Hematopoietic multipotent progenitor cell treated with erythropoietin and hydrocortisone succinate and interleukin-3 and kit ligand, for 6 days (in vitro differentiated cells): ENCODE data around the gene CORIN.
"Not testable (repeated sequence)": the region's sequence is repeated elsewhere in the genome, so short reads cannot be mapped to it uniquely, and the experiment has no call there.

Experiments
- DNase-seq: peaks from one replicate; pipeline ENCODE4 v3.0.0-alpha.2; 2015

CORIN gene

DNA sequence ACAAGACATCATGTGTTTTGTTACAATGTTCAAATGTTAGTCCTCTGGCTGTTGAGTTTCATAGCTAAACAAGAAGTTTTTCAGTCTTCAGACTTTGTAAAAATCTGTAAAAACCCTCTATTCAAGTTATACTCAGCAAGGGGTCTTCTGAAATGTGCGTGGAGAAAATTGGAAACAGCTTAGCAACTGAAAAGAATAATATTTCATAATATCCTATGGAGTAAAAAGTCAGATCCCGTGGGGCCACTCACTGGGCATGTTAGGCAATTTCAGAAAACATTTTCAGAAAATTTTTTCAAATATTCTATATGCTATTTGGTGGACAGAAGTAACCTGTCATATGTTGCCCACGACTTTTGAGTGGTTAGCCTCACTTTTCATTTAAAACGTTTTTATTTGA, 118.3 kb downstream of the CORIN start:
- DNase-seq: no peak

DNA sequence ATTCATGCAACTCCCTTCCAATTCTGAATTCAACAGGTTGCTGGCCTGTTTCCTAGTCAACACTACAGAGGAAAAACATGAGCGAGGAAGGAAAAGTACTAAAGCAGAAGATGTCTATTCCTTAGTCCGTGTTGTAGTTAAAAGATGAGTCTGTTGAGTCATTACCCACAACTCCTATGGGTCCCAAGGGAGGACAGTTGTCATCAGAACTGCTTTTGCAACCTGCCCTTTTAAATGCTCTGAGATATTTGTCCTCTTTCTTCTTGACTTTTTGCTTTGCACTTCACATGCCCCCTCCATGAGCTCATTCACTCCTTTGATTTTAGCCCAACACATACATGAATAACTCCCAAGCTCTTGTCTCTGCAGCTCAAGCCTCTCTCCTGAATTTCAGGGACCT, 119.2 kb downstream of the CORIN start:
- no peak for DNase-seq

DNA sequence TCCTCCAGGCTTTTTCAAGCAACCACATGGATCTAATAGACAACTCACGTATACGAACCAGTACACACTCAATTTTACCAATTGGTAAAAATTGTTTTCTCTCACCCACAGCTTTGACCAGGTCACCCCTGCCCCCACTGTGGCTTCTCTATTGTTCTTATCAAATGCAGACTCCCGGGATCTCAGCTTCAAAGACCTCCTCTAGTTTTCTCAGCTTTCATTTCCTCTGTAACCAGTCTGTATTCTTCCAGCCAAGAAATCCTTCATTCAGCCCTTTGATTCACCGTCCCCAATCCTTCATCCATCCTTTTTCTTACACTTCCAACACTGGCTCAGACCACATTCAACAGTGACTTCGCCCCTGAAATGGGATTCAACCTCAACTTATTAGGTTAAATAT, 120.7 kb downstream of the CORIN start:
- DNase-seq: no peak

DNA sequence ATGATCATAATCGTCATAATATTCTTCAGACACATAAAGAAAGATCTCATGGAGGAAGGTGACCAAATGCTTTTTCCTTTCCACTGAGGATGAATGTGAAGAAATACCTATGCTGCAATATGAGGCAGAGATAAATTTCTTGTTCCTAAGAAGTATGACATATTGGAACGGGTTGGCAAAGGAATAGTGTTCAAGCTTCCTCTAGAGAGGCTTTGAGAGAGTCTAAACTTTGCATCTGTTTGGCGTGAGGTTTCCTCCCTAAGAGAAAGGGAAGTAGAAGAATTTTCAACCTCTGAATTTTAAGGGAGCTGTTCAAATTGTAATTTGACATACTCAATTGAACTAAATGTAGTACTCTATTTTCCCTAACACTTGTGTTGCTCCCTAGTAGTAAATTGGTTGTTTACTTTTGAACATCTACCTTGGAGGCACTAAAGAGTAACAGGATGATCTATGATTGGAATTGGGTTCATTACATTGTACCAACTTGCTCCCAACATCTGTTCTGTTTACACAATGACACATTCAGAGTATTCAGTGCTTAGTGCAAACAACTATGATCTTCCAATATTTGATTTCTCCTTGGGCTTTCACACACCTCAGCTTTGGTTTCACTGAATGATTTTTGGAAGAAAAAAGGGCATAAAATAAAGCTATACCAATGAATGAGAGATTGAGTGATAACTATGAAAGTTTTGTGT, 122.0 kb downstream of the CORIN start:
- DNase-seq: no peak

DNA sequence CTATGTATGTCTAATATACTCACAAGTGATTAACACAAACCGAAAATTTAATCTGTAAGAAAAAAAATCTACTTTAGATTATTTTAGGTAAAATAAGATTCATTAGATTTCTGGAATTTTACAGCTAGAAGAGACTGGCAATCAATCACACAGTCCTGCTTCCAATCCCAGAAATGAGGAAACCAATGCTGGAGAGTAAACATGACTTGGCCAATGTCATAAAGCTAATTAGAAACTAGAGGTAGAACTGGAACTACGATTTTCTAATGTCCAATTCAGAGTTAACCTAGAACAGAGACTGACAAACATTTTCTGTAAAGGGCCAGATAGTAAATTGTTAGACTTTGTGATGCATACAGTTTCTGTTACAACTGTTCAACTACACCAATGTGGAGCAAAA, 123.6 kb downstream of the CORIN start:
- no peak for DNase-seq

DNA sequence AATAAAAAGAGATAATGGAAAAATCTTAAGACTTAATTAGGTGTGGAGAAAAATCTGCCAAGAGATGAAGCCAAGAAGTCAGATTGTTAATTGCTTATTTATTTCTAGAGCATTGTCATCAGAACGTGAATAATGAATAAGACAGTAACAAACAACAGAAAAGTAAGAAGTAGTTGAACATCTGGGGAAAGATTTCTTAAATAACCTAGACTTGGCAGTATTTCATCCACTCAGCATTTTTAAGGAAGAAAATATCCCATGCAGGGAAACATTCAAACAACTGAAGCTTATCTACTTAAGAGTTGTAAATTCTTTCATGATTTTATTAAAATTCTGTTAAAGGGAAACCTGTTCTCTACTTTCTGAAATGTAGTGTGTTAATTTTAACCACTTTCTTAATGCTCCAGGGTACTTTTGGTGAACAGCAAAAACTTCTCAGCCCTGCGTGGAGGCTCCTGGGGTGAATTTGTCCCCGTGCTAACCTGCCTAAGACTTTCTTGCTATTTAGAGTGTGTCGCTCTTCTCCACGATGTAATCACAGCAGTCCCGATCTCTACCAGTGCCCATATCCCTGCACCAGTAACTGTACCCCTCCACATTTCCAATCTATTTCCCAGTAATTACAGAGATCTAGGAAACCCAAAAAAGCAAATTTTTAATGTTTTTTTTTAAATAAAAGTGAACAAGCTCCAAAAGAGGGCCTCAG, 124.6 kb downstream of the CORIN start:
- no peak for DNase-seq

DNA sequence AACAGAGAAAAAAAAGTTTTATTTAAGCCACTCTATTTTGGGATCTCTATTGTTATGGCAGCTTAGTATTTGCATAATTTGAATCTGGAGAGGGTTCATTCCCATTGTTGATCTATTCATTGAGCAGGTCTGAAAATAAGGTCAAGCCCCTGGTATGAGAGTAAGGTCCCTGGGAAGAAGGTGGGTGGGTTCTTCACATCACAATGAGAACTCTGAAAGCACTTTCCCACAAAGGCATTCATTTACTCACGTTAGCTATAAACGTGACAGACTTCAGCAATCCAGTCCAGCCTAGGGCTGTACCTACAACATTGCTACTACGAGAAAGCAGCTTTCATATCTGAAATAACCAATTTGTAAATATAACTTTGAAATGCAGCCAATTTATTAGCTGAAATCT, 126.2 kb downstream of the CORIN start:
- DNase-seq: no peak

DNA sequence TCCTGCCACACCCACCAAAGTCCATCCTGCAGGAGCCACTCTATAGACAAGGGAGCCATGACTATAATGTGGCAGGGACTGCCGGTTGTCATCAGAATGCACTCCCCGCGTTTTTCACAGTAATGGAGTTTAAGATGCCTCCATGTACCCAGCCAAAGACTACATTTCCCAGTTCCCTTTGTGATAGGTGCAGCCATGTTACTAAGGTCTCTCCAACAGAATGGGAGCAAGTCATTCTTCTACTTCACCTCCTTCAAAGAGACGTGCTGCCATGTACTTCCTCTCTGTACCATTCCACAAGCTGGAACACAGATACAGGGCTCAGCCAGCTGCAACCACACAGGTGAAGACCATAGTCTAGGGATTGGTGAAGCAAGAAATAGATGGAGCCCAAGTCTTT, 126.7 kb downstream of the CORIN start:
- no peak for DNase-seq

DNA sequence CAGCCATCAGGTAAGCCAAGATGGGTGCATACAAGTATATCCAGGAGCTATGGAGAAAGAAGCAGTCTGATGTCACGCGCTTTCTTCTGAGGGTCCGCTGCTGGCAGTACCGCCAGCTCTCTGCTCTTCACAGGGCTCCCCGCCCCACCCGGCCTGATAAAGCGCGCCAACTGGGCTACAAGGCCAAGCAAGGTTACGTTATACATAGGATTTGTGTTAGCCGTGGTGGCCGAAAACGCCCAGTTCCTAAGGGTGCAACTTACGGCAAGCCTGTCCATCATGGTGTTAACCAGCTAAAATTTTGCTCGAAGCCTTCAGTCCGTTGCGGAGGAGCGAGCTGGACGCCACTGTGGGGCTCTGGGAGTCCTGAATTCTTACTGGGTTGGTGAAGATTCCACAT, 131.5 kb downstream of the CORIN start:
- DNase-seq: not testable (repeated sequence)

DNA sequence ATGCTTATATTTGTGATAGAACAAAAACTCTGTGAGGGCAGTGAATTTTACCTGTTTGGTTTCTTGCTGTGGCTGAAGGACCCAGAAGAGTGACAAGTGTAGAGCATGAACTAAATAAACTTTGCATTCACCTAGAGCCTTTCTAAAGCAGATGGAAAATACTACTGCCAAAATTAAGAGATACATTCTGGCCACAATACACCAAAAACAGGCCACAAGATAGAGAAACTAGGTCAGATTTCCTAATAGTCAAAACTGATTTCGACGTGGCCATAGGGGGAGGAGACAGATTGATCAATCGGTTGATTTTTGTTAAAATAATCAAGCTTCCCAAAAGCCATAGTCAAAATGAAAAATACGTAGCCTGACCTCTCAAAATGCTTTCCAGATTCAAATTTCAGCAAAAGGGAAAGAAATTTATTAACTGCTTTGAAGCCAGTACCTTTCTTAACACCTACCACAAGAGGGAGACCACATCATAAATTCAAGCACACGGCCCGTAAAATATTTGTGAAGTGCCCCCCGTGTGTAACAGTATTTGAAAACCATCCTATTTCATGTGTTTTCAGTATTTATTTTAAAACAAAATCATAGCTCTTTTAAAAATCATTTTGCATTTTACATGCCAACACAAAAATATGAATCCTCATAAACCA, 132.4 kb downstream of the CORIN start:
- peak; percentile 56 for DNase-seq

DNA sequence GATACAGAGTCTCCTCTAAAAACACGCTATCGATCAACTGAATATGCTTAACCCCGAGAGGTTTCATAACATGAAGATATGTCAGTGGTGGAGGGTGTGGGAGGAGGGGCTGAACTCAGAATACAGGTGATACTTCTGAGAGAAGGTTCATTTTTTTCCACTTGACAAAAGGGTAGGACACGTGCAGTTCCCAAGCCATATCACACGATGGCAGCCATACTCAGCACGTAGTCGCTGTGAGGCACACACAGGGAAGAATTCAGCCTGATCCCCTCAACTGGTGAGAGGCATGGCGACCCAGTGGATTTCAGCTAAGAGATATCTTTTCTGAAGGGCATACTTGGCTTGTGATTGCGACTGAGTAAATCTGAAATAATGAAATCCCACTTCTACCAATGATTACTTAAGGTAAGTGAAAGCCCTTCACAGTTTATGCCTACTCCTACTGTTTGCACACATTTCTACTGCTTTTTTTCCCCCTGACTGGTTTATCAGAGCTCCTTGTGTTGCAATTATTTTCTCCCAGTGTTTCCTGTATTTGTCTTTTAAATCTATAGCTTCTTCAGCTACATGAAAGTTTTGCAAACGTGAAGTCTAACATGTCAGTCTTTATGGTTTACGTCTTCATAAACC, 133.1 kb downstream of the CORIN start:
- peak; percentile 55 for DNase-seq

DNA sequence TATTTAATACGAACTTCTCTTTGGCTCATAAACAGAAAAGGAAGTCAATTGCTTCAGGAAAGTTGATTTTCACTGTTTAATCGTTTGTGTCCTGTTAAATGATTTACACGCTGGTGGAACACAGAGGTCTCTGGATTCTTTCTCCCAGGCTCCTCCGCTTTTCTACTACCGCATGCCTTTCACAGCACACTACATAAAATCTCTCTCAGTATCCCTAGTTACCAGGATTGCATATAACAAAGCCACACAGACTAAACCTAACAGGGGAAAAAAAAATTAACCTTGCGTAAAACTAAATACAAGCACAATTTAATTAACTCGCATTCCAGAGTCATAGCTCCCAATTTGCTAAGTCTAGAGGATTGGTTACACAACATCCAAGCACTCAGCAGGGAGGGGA, 133.9 kb downstream of the CORIN start:
- no peak for DNase-seq

DNA sequence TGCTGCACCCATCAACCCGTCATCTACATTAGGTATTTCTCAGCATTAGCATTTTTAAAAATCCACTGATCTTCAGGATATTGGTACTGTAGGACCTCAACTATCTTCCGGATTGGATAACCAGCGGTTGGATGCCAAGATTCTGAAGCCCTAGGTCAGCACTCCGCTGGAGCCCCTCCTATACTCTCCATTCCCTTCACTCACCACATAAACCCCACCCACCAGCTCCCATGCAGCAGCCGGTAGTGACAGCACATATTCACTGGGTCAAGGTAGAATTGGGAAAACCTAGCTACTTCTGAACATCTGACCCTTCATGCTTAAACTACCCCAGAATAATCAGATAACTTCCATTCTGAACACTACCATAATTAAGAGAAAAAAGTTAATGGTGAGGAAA, 134.9 kb downstream of the CORIN start:
- no peak for DNase-seq

DNA sequence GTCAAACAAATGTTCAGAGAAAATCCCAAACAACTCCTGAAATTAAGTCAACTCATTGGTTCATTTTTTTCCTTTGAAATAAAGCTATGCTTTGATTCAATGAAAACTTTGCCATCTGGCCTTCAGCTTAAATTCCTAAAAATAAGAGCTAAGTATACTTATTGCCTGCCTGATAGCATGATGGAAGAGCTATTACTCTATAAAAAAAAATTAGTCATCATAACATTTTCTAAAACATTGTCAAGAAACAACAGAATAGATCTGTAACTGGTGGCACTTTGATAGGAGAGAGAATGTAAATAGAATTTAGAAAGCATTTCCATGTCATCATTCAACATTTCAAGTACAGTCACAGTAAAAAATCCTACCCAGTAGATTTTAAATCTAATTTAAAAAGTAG, 136.6 kb downstream of the CORIN start:
- no peak for DNase-seq

DNA sequence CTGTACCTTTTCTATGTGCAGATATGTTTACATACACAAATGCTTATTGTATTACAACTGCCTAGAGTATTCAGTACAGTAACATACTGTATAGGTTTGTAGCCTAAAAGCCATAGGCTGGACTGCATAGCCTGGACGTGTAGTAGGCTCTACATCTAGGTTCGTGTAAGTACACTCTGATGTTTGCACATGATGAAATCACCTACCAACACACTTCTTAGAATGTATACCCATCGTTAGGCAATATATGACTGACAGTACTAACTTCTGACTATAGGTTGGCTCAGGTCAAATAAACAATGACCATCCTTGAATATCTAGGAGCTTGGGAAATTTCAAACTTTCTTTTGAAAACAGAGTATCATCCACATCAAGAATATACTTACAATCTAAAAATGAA, 139.0 kb downstream of the CORIN start:
- no peak for DNase-seq

DNA sequence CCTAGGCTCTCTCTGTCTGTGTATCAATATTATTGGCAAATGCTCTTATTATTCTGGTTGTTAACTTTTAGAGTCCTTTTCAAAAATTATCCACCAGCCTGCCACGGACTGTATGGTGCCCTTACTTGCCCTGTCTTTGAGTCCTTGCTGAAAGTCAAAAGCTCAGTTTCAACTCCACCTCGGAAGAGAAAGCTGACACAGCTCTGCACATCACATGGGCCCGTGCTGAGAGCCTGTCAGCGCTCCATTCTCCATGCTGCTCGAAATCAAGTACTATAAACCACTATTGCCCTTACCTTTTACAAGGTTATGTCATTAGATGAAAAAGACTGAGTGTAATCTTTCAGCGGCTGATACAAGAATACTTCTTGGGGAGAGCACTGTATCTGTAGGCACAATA, 141.0 kb downstream of the CORIN start:
- DNase-seq: no peak

DNA sequence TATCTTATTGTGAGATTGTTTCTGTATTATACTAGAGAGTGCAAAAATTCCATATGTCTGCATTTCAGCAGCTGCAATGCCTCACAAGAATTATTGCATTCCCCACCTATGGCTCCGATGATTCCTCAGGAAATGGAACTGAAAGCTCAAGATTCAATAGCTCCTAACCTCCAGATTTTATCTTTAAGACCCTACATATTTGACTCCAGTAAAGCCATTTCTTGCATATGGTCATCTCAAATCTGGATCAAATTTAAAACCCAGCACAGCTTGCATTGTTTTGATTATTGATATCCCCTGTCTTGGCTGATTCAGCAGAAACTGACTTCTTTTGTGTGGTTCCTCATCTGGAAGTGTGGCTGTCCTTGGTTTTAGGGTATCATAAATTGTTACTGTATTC, 142.6 kb downstream of the CORIN start:
- no peak for DNase-seq

DNA sequence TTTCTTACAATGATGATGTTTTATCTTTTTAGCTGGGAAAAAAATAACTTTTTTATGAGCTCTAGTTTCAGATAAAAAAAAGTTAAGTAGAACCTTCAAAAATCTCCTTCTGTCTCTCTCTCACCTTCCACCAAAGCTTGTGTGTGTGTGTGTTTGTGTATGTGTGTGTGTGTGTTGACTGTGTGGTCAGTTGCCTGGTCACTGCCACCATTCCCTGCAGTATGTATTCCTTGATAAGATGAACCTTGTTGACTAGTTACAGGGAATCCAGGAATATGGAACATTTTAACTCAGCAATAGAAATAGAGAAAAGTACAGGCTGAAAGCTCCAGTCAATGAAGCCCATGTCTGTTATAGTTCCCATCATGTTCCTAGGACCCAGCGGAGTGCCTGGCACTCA, 143.5 kb downstream of the CORIN start:
- DNase-seq: no peak

DNA sequence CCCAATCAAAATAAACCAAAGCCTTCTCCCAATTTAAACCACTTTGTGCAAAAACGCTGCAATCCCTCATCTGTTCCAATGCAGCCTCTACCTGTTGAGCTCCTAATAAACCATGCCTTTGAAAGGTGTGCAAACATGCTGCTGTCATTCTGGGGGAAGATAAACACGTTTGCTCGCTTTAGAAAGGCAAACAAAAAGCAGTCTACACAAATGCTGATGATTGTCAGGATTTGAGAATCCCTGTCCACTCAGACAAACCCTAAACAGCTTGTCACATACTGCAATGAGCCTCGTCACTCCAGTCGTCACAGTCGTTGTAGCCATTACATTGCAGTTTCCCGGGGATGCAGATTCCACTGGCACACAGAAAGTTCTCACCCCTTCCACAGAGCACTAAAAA, 145.2 kb downstream of the CORIN start:
- no peak for DNase-seq

DNA sequence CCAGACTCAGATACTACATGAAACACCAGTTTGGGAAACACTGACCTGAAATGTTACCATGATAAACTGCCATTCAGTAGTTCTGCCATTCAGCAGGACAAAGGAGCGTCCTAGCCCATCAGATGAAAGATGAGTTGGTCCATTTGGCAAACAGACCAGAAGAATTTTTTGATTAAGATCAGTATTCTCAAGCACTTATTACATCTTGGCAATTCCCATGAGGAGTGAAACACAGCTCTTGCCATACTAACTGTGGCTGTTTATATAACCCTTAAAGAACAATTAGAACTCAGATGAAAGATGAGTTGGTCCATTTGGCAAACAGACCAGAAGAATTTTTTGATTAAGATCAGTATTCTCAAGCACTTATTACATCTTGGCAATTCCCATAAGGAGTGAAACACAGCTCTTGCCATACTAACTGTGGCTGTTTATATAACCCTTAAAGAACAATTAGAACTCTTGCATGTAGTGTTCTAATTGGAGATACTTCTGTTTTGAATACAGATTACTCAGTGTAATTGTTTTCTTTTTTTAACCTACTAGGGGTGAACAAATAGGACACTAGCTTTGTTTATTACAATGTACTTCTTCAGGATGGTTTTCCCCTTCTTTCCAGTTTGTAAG, 146.0 kb downstream of the CORIN start:
- DNase-seq: not testable (repeated sequence)

DNA sequence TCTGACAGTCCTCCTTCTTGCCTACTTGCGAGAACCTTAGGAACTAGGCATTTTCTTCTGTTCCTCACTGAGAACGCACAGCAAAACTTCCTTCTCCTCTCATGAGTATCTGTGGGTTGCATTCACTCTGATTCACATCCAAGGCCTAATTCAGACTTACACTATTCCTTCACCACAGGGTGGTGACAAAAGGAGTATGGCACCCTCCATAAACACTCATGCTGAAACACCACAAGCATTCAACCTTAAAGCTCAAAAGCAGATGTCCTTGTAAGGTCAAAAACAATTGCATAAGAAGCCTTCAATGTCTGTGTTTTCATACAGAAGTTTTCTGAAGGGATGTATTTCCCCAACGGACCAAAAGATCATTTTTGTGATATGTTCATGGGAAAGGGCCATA, 147.3 kb downstream of the CORIN start:
- DNase-seq: no peak

DNA sequence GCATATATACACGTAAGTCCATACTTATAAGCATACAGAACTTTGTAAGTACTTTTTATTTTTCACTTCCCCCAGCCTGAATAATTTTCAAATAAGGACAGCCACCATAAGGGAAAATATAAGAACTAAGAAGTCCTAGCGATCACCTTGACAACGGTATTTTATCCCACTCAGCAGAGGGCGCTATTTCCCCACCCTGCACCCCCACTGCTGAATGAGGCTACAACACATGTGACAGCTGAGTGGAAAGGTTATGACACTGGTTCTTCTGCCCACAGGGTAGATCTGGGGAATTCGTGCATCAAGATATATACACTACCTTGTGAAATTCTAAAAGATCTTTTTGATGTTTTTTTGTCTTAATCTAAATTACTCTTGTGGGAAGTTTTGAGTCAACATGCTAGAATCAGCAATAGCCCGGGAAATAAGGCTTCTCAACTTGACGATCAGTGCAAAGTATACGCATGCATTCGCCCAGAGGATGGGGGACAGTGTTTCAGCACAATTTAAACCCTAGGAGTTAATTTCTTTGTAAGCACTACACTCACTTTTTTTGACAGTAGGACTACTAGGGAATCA, 151.5 kb downstream of the CORIN start:
- peak; percentile 72 for DNase-seq

DNA sequence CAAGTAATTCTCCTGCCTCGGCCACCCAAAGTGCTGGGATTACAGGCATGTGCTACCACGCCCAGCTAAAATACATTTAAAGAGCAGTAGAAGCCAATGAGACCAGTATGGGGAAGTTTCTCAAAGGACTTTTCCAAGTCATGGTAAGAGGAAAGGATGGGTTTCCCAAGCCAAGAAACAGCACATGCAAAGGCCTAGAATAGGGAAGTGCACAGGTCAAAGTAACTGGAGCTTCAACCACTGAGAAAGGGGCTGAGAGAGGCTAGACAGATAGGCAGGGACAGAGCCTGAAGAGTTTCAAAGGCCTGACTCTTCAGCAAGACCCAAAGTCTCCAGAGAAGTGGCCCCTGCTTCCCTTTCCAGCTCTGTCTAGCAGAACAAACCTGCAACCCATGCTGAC, 162.1 kb downstream of the CORIN start:
- DNase-seq: no peak
